Epithelial cell of proximal tubule (primary cell): Measurements from ENCODE around the gene BCCIP. TPM values are rescaled to one million over a fixed set of nuclear protein-coding genes. Genes with fewer than 3 reads are reported as not detected.

Source experiments
- DNase-seq: peaks from one replicate; pipeline ENCODE4 v3.0.0-alpha.2; 2011; ENCODE audit warnings: low read depth
- H3K4me3 ChIP-seq: 2 replicates; pipeline ENCODE4 v1.5.1; 2011; ENCODE audit warnings: low read depth, mild to moderate bottlenecking, low read length
- CTCF ChIP-seq: conservative IDR thresholded peaks from 2 replicates; pipeline ENCODE4 v1.5.1; 2012; ENCODE audit warnings: low read depth, mild to moderate bottlenecking, low read length
- total RNA-seq: library from RNA; depleted of rRNA; stranded (reverse); fragments of >200 nt; gene quantifications from 2 replicates; pipeline ENCODE4 v1.2.3, GENCODE V29; 2015

The BCCIP gene
- total RNA-seq, 1 donor from 2014 or later = 57.2 TPM

- TF ChIP-seq CTCF = no peak
- H3K4me3 ChIP-seq = no peak overlapping the region
- DNase-seq = no peak
Observed at GRCh38 chr10:125779403-125780327, 43.7 kb upstream of the BCCIP start.

- TF ChIP-seq CTCF = no peak
- DNase-seq = no peak
- H3K4me3 ChIP-seq = no peak overlapping the region
Observed at GRCh38 chr10:125781374-125781773, 42.0 kb upstream of the BCCIP start.

GRCh38 chr10:125782054-125782453 is 41.3 kb upstream of the BCCIP start:
- no peak for TF ChIP-seq CTCF
- no peak overlapping the region for H3K4me3 ChIP-seq
- DNase-seq = no peak

DNA sequence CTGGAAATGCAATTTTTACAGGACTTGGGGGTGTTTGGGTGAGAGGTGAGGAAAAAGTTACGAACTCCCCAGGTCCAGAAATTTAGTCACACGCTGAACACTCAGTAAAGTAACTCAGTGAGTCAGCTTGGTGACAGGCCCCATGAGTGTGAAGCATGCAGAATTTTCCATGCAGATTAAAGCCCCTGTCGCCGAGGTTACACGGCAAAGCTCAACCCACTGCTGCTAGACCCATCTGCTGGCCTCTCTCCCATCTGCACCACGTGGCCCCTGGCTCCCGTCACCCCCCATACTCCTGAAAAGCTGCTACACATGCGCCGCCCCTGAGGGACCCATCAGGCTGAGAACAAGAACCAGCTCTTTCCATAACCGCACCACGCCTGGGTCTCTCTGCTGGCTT is 40.7 kb upstream of the BCCIP start:
- H3K4me3 ChIP-seq = no peak overlapping the region
- TF ChIP-seq CTCF = no peak
- no peak for DNase-seq

- TF ChIP-seq CTCF = no peak
- no peak overlapping the region for H3K4me3 ChIP-seq
- DNase-seq = no peak
Observed at GRCh38 chr10:125783408-125783807, 39.9 kb upstream of the BCCIP start.

DNA sequence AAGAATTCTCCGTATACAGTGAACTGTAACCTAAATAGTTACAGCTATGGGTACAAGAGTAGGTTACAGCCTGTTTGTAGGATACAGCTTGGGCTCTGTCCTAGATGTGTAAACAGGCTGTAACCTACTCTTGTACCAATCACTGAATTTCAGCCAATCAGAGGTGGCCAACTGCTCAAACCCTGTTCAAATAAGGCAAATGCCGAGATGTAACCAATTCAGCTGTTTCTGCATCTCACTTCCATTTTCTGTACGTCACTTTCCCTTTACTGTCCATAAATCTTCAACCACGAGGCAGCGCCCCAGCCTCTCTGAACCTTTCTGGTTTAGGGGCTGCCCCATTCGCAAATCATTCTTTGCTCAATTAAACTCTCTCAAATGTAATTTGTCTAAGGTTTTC is 39.4 kb upstream of the BCCIP start:
- no peak overlapping the region for H3K4me3 ChIP-seq
- DNase-seq = no peak
- TF ChIP-seq CTCF = no peak

GRCh38 chr10:125785791-125786190 is 37.6 kb upstream of the BCCIP start:
- no peak for DNase-seq
- TF ChIP-seq CTCF = no peak
- no peak overlapping the region for H3K4me3 ChIP-seq
